Measurements from ENCODE around the gene SLC49A4. TPM values are rescaled to one million over a fixed set of nuclear protein-coding genes. Genes with fewer than 3 reads are reported as not detected.

Gene SLC49A4
- total and polyA plus RNA-seq, 2 of the 13 experiments (the other 11 are each of a cell fraction or from before 2014, with no cell fraction given) = 6.5 to 16.3 TPM

- Histone ChIP-seq H2AFZ (ENCODE audit: low read length) (no peak overlapping the region), H3K36me3 (replicated peaks in 1 of 2; ENCODE audit: control insufficient read depth in 1 of 2, insufficient read depth in 2 of 2, low read length in 2 of 2) (no peaks in the 10 kb centered on the region), H3K4me3 (replicated peaks in 1 of 3; ENCODE audit: insufficient read depth in 1 of 3, low read depth in 2 of 3, low read length in 3 of 3) (no peak overlapping the region), H3K4me2 (ENCODE audit: low read depth, low read length) (no peak overlapping the region), H4K20me1 (ENCODE audit: insufficient read depth, low read length) (no peaks in the 10 kb centered on the region), H3K79me2 (ENCODE audit: insufficient read depth, low read length) (peaks cover 3% of the 10 kb centered on the region), H3K27me3 (ENCODE audit: control insufficient read depth in 1 of 2, insufficient read depth in 2 of 2, low read length in 2 of 2) (no peaks in the 10 kb centered on the region), H3K9me3 (ENCODE audit: low read length) (no peaks in the 10 kb centered on the region), H3K4me1 (ENCODE audit: insufficient read depth, low read length) (peaks cover 32% of the 10 kb centered on the region), H3K27ac (ENCODE audit: extremely low read length, insufficient read depth, low read length) (no peak overlapping the region), H3K9ac (ENCODE audit: insufficient read depth, low read depth, low read length) (no peak overlapping the region)
- WGBS (ENCODE audit: low lambda C conversion rate) = 76% methylated on average over 1 of the region's 1 CpG
- in situ Hi-C loops (cut with HindIII; ENCODE audit: extremely low pct_ligation_motif_present, low pct_unique_long_range_greater_than_20kb) = no loop called here
- no peak for ATAC-seq
- TF ChIP-seq ZNF652 (CRISPR knock-in tag; IDR thresholded peaks at IDR 0.05; ENCODE audit: borderline replicate concordance, low read depth) = no peak
- TF ChIP-seq SP2 (CRISPR knock-in tag; IDR thresholded peaks at IDR 0.05) = no peak
- TF ChIP-seq CENPBD1 (CRISPR knock-in tag; IDR thresholded peaks at IDR 0.05; ENCODE audit: borderline replicate concordance, low read depth) = no peak
- no peak for TF ChIP-seq CHD4 (IDR thresholded peaks at IDR 0.05; ENCODE audit: borderline replicate concordance, low read length)
- intact Hi-C loops (cut with micrococcal nuclease; ENCODE audit: unreplicated experiment) = no loop called here
- no TSS peak for BruUV-seq (replicated peaks)
- ChIA-PET POLR2A (interaction anchor here (1.0 kb wide), 1 partner anchor 227 kb away, joined by 3 read pairs; the partner anchor contains the start of gene SEMA5B), CTCF (ENCODE audit: low intra/inter-chr PET ratio, low total read pairs) (no interaction called here)
- no peak for FAIRE-seq
- no peak for DNase-seq (ENCODE audit: low spot score)
Measured at GRCh38 chr3:122800031-122800430, 5.2 kb downstream of the SLC49A4 start.

- Histone ChIP-seq H3K9me3 (ENCODE audit: low read length) (no peaks in the 10 kb centered on the region), H4K20me1 (ENCODE audit: insufficient read depth, low read length) (no peaks in the 10 kb centered on the region), H3K27me3 (ENCODE audit: control insufficient read depth in 1 of 2, insufficient read depth in 2 of 2, low read length in 2 of 2) (no peaks in the 10 kb centered on the region), H3K4me2 (ENCODE audit: low read depth, low read length) (no peak overlapping the region), H3K4me3 (replicated peaks in 1 of 3; ENCODE audit: insufficient read depth in 1 of 3, low read depth in 2 of 3, low read length in 3 of 3) (no peak overlapping the region), H3K4me1 (ENCODE audit: insufficient read depth, low read length) (peaks cover 28% of the 10 kb centered on the region), H3K27ac (ENCODE audit: extremely low read length, insufficient read depth, low read length) (no peak overlapping the region), H3K9ac (ENCODE audit: insufficient read depth, low read depth, low read length) (no peak overlapping the region), H3K36me3 (replicated peaks in 1 of 2; ENCODE audit: control insufficient read depth in 1 of 2, insufficient read depth in 2 of 2, low read length in 2 of 2) (no peaks in the 10 kb centered on the region), H2AFZ (ENCODE audit: low read length) (no peak overlapping the region), H3K79me2 (ENCODE audit: insufficient read depth, low read length) (peaks cover 1% of the 10 kb centered on the region)
- in situ Hi-C loops (cut with HindIII; ENCODE audit: extremely low pct_ligation_motif_present, low pct_unique_long_range_greater_than_20kb) = no loop called here
- no peak for ATAC-seq
- no TSS peak for BruUV-seq (replicated peaks)
- ChIA-PET POLR2A (no interaction called here), CTCF (ENCODE audit: low intra/inter-chr PET ratio, low total read pairs) (no interaction called here)
- 92% methylated on average over 3 of the region's 3 CpGs for whole genome bisulfite sequencing (ENCODE audit: low lambda C conversion rate)
- DNase-seq (ENCODE audit: low spot score) = no peak
- intact Hi-C loops (cut with micrococcal nuclease; ENCODE audit: unreplicated experiment) = no loop called here
- FAIRE-seq = no peak
- TF ChIP-seq KLF12 (CRISPR knock-in tag; IDR thresholded peaks at IDR 0.05; ENCODE audit: borderline replicate concordance) = no peak
- TF ChIP-seq AKNA (CRISPR knock-in tag; IDR thresholded peaks at IDR 0.05; ENCODE audit: borderline replicate concordance) = no peak
- no peak for TF ChIP-seq PRMT3 (CRISPR knock-in tag; IDR thresholded peaks at IDR 0.05; ENCODE audit: borderline replicate concordance, low read depth)
- TF ChIP-seq PRDM4 (CRISPR knock-in tag; IDR thresholded peaks at IDR 0.05; ENCODE audit: borderline replicate concordance) = no peak
- no peak for TF ChIP-seq BRCA1 (CRISPR knock-in tag; IDR thresholded peaks at IDR 0.05)
- TF ChIP-seq ZNF251 (CRISPR knock-in tag; IDR thresholded peaks at IDR 0.05) = no peak
- TF ChIP-seq ELF3 (CRISPR knock-in tag; IDR thresholded peaks at IDR 0.05) = no peak
Measured at GRCh38 chr3:122800706-122801237, 5.9 kb downstream of the SLC49A4 start.

Data from HepG2 (cell line).